ENCODE data around the gene CRIP3. TPM values are rescaled to one million over a fixed set of nuclear protein-coding genes. Genes with fewer than 3 reads are reported as not detected.

CRIP3 gene
- total and polyA plus RNA-seq, 10 of the 15 experiments (the other 5 are each of a cell fraction or from before 2014, with no cell fraction given): 1.5 to 9.2 (median 2.2) TPM

- TF ChIP-seq BCL3 (IDR thresholded peaks at IDR 0.05; ENCODE audit: borderline replicate concordance, insufficient read depth, low read depth, low read length, poor library complexity, severe bottlenecking): no peak
- TF ChIP-seq CBX3 (IDR thresholded peaks at IDR 0.05; ENCODE audit: borderline replicate concordance, low read depth): no peak
- no peak for TF ChIP-seq NFYA (IDR thresholded peaks at IDR 0.05; ENCODE audit: borderline replicate concordance, low read depth, low read length)
- no peak for TF ChIP-seq IKZF2 (IDR thresholded peaks at IDR 0.05)
- no peak for TF ChIP-seq CBFB (IDR thresholded peaks at IDR 0.05; ENCODE audit: low read depth)
Measured at GRCh38 chr6:43265564-43265963, 43.1 kb downstream of the CRIP3 start (continued).

GRCh38 chr6:43264599-43265145 is 44.0 kb downstream of the CRIP3 start:
- ChIA-PET CTCF (interaction anchor here (0.6 to 6.1 kb wide), 15 partner anchors 32 to 241 kb away, joined by 3 to 56 read pairs (median 5); partner anchors contain the start of genes CRIP3 and DNPH1), SMC1A (ENCODE audit: uncharacterized antibody, unreplicated experiment) (interaction anchor here (0.6 to 3.1 kb wide), 10 partner anchors 8 to 242 kb away, joined by 3 to 16 read pairs (median 4); no protein-coding TSS in a partner anchor), POLR2A (interaction anchor here (0.5 to 0.6 kb wide), 2 partner anchors 130 to 193 kb away, joined by 3 to 5 read pairs; no protein-coding TSS in a partner anchor), RAD21 (ENCODE audit: unreplicated experiment) (interaction anchor here (1.1 to 6.9 kb wide), 8 partner anchors 44 to 242 kb away, joined by 3 to 44 read pairs (median 10); partner anchors contain the start of gene CRIP3)
- Histone ChIP-seq H3K27me3 (replicated peaks in 1 of 2; ENCODE audit: control insufficient read depth in 2 of 2, insufficient read depth in 2 of 2, low read length in 1 of 2) (no peaks in the 10 kb centered on the region), H3K4me3 (no peak overlapping the region), H3K9me3 (replicated peaks; ENCODE audit: control insufficient read depth, insufficient read depth, low read length) (no peaks in the 10 kb centered on the region), H3K9ac (ENCODE audit: control insufficient read depth, insufficient read depth, low read length) (no peak overlapping the region), H3K4me1 (ENCODE audit: control insufficient read depth, insufficient read depth, low read length) (peaks cover 9% of the 10 kb centered on the region), H3K27ac (ENCODE audit: control insufficient read depth, insufficient read depth) (no peak overlapping the region), H2AFZ (ENCODE audit: control insufficient read depth, low read depth, low read length) (no peak overlapping the region), H3K79me2 (ENCODE audit: control insufficient read depth, insufficient read depth, low read length) (no peaks in the 10 kb centered on the region), H3K36me3 (ENCODE audit: control insufficient read depth in 2 of 2, insufficient read depth in 2 of 2, low read length in 1 of 2) (no peaks in the 10 kb centered on the region), H3K4me2 (ENCODE audit: control insufficient read depth, insufficient read depth) (no peak overlapping the region), H4K20me1 (ENCODE audit: control insufficient read depth, insufficient read depth) (no peaks in the 10 kb centered on the region)
- in situ Hi-C loops (cut with MboI): no loop called here
- 53% methylated on average over 5 of the region's 5 CpGs for WGBS (ENCODE audit: insufficient coverage, insufficient replicate concordance, low lambda C conversion rate, missing lambda C conversion rate)
- intact Hi-C loops (cut with micrococcal nuclease; ENCODE audit: unreplicated experiment): no loop called here
- ATAC-seq (no peak), DNase-seq (ENCODE audit: low read depth, low spot score) (no peak), FAIRE-seq (no peak)
- no TSS peak for BruUV-seq (replicated peaks)
- no peak for TF ChIP-seq ATF3 (IDR thresholded peaks at IDR 0.05; ENCODE audit: borderline replicate concordance, extremely low read depth, low read depth, low read length)
- TF ChIP-seq SMAD1 (IDR thresholded peaks at IDR 0.05; ENCODE audit: low read depth, partially characterized antibody): no peak
- TF ChIP-seq POLR2AphosphoS2 (IDR thresholded peaks at IDR 0.05; ENCODE audit: low read depth, low read length): no peak
- TF ChIP-seq, protein P1, sequence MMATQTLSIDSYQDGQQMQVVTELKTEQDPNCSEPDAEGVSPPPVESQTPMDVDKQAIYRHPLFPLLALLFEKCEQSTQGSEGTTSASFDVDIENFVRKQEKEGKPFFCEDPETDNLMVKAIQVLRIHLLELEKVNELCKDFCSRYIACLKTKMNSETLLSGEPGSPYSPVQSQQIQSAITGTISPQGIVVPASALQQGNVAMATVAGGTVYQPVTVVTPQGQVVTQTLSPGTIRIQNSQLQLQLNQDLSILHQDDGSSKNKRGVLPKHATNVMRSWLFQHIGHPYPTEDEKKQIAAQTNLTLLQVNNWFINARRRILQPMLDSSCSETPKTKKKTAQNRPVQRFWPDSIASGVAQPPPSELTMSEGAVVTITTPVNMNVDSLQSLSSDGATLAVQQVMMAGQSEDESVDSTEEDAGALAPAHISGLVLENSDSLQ (IDR thresholded peaks at IDR 0.05): no peak
- no peak for TF ChIP-seq SREBF1 (IDR thresholded peaks at IDR 0.05; ENCODE audit: low read length)
- TF ChIP-seq KAT2A (conservative IDR thresholded peaks at IDR 0.05; ENCODE audit: control insufficient read depth, low read depth, low read length): no peak
- TF ChIP-seq ZBTB4 (CRISPR knock-in tag; IDR thresholded peaks at IDR 0.05): no peak
- TF ChIP-seq SPI1 (IDR thresholded peaks at IDR 0.05; ENCODE audit: borderline replicate concordance, insufficient read depth, low read depth, low read length): no peak
- no peak for TF ChIP-seq RBBP5 (conservative IDR thresholded peaks at IDR 0.05)
- TF ChIP-seq, protein P2, sequence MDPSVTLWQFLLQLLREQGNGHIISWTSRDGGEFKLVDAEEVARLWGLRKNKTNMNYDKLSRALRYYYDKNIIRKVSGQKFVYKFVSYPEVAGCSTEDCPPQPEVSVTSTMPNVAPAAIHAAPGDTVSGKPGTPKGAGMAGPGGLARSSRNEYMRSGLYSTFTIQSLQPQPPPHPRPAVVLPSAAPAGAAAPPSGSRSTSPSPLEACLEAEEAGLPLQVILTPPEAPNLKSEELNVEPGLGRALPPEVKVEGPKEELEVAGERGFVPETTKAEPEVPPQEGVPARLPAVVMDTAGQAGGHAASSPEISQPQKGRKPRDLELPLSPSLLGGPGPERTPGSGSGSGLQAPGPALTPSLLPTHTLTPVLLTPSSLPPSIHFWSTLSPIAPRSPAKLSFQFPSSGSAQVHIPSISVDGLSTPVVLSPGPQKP (IDR thresholded peaks at IDR 0.05; ENCODE audit: low read depth, low read length): no peak
